K562 (cell line): ENCODE measurements around the gene AP1M2. TPM values are rescaled to one million over a fixed set of nuclear protein-coding genes. Genes with fewer than 3 reads are reported as not detected.

ENCODE experiments used
- ATAC-seq: fragments of 200-7000 bp; cut with Tn5 transposase; 3 replicates; pipeline ENCODE4 v1.9.1; 2020; ENCODE audit warnings: moderate library complexity
- BruUV-seq: library from RNA; stranded (reverse); fragments of 400-500 nt; replicated peaks from 2 replicates; lab custom pipeline; 2021; lab: Mats Ljungman, UMichigan
- CTCF ChIA-PET: fragments of 300-600 bp; formaldehyde crosslinking; extraction: SDS; loops from one replicate; lab custom pipeline; 2021; ENCODE audit warnings: low intra/inter-chr PET ratio; lab: Yijun Ruan, JAX
- POLR2A ChIA-PET: fragments of 300-600, 350-650 bp; sonication (Branson Sonifier 250); formaldehyde crosslinking; extraction: SDS; loops from one replicate; lab custom pipeline; 2021; ENCODE audit warnings: antibody characterized with exemption, inconsistent platforms; lab: Yijun Ruan, JAX
- DNase-seq, 4 experiments: peaks; one replicate each; pipeline versions ENCODE4 v3.0.0 to v3.0.0-alpha.2; 2011 to 2018; ENCODE audit warnings: low spot score in 3 of 4, mixed read lengths in 3 of 4; ENCODE audit errors: extremely low read depth in 1 of 4
- FAIRE-seq: peaks from 2 replicates; lab custom pipeline; 2011; peaks lifted over from hg19 to GRCh38; lab: Jason Lieb, UNC
- H2AFZ ChIP-seq: 2 replicates; pipeline ENCODE4 v1.6.0; 2011; ENCODE audit warnings: low read depth, low read length, control low read depth, inconsistent platforms
- H3K27ac ChIP-seq: fragments of 200-600 bp; 3 replicates; pipeline ENCODE4 v1.8.0; 2011; ENCODE audit warnings: low read depth, mild to moderate bottlenecking, control low read depth, inconsistent platforms, low read length, moderate library complexity, mixed read lengths; ENCODE audit errors: extremely low read depth
- H3K27me3 ChIP-seq, 2 experiments: fragments of 300-600 bp in 1 of 2; 2 replicates in 1 of 2; 3 replicates in 1 of 2; pipeline versions ENCODE4 v1.6.0 to v1.8.0; 2011; ENCODE audit warnings: inconsistent platforms in 2 of 2, low read length in 2 of 2, mild to moderate bottlenecking in 1 of 2, mixed read lengths in 1 of 2, moderate library complexity in 1 of 2; ENCODE audit not compliant: control insufficient read depth in 2 of 2, insufficient read depth in 2 of 2
- H3K36me3 ChIP-seq: fragments of 300-600 bp; 3 replicates; pipeline ENCODE4 v1.8.0; 2011; ENCODE audit warnings: mild to moderate bottlenecking, low read length, inconsistent platforms; ENCODE audit not compliant: control insufficient read depth, insufficient read depth
- H3K4me1 ChIP-seq, 2 experiments: fragments of 200-600 bp in 1 of 2; replicated peaks in 1 of 2; 2 replicates in 1 of 2; 3 replicates in 1 of 2; pipeline versions ENCODE4 v1.5.1 to v1.8.0; 2011; ENCODE audit warnings: inconsistent platforms in 2 of 2, low read length in 2 of 2, mild to moderate bottlenecking in 1 of 2, mixed read lengths in 1 of 2, moderate library complexity in 1 of 2; ENCODE audit not compliant: control insufficient read depth in 2 of 2, insufficient read depth in 2 of 2
- H3K4me2 ChIP-seq: 2 replicates; pipeline ENCODE4 v1.6.1; 2011; ENCODE audit warnings: low read length, control low read depth, inconsistent platforms, mixed read lengths; ENCODE audit not compliant: insufficient read depth
- H3K4me3 ChIP-seq: fragments of 200-600 bp; sonication (generic), shearing (Covaris generic); 2 replicates; pipeline ENCODE4 v1.5.1; 2016; ENCODE audit warnings: control low read depth, inconsistent platforms
- H3K79me2 ChIP-seq: fragments of 200-600 bp; 3 replicates; pipeline ENCODE4 v1.8.0; 2011; ENCODE audit warnings: low read length, inconsistent platforms; ENCODE audit not compliant: control insufficient read depth, insufficient read depth
- H3K9ac ChIP-seq, 2 experiments: 2 replicates each; pipeline versions ENCODE4 v1.6.0 to v1.6.1; 2011; ENCODE audit warnings: low read depth in 2 of 2, low read length in 2 of 2, control low read depth in 1 of 2, inconsistent platforms in 1 of 2, mild to moderate bottlenecking in 1 of 2, mixed read lengths in 1 of 2; ENCODE audit not compliant: insufficient read depth in 1 of 2
- H3K9me1 ChIP-seq: one replicate; pipeline ENCODE4 v1.6.0; 2011; ENCODE audit warnings: inconsistent platforms, mild to moderate bottlenecking, low read length, moderate library complexity; ENCODE audit not compliant: control insufficient read depth, insufficient read depth
- H3K9me3 ChIP-seq: replicated peaks from 2 replicates; pipeline ENCODE4 v1.5.1; 2011; ENCODE audit warnings: low read depth, low read length, inconsistent platforms; ENCODE audit not compliant: control insufficient read depth, insufficient read depth
- H4K20me1 ChIP-seq: replicated peaks from 2 replicates; pipeline ENCODE4 v1.6.1; 2011; ENCODE audit warnings: low read length, inconsistent platforms, mixed read lengths; ENCODE audit not compliant: control insufficient read depth, insufficient read depth
- JUNB ChIP-seq: fragments of 450-650 bp; formaldehyde crosslinking; conservative IDR thresholded peaks from 2 replicates; pipeline ENCODE4 v1.4.0; 2020; ENCODE audit warnings: mild to moderate bottlenecking
- NFXL1 ChIP-seq: fragments of 450-650 bp; formaldehyde crosslinking; IDR thresholded peaks from 2 replicates; pipeline ENCODE4 v1.4.0; 2021; ENCODE audit warnings: mild to moderate bottlenecking
- WGBS: fragments of 100-300 bp; shearing (Covaris generic); methylation state at CpG from one replicate; pipeline ENCODE4 v1.1.6; 2016; ENCODE audit warnings: low coverage, mixed read lengths; ENCODE audit not compliant: insufficient coverage; ENCODE audit errors: missing lambda C conversion rate; 5-methylcytosine and 5-hydroxymethylcytosine counted together
- in situ Hi-C: fragments of 300-500 bp; cut with MboI; formaldehyde crosslinking; loops from 4 replicates; pipeline ENCODE4 v1.15.0; 2018; ENCODE audit warnings: inconsistent platforms, mixed read lengths
- intact Hi-C: fragments of 100-400 bp; cut with micrococcal nuclease; formaldehyde crosslinking; loops from 2 replicates; pipeline ENCODE4 v1.14.2; 2022
- polyA plus RNA-seq, 8 experiments: library from polyadenylated mRNA; depleted of rRNA in 4 of 8; stranded (reverse) in 5 of 8; unstranded in 3 of 8; fragments of >200 nt; fragmentation: Nextera tagmentation in 2 of 8; fragmentation: Illumina TruSeq in 1 of 8; extraction: Ambion mirVana in 2 of 8; extraction: Trizol in 1 of 8; gene quantifications; 2 replicates each; pipeline versions ENCODE4 v1.2.1 to v1.2.3, GENCODE V29; 2011 to 2014; ENCODE audit warnings: inconsistent platforms in 1 of 8, missing spikeins in 1 of 8
- total RNA-seq, 7 experiments: library from RNA; depleted of rRNA in 6 of 7; stranded (reverse); fragments of >200 nt in 6 of 7; fragmentation: Illumina TruSeq in 2 of 7; extraction: Trizol in 2 of 7; gene quantifications; 2 replicates each; pipeline versions ENCODE4 v1.2.1 to v1.2.3, GENCODE V29; 2011 to 2021; ENCODE audit warnings: low replicate concordance in 1 of 7
- TF ChIP-seq, protein P1 (sequence below): fragments of 250-450 bp; sonication (Bioruptor Pico); IDR thresholded peaks from 2 replicates; pipeline ENCODE4 v1.5.0; 2021; ENCODE audit warnings: mild to moderate bottlenecking, borderline replicate concordance

The AP1M2 gene
- total and polyA plus RNA-seq, 9 of the 15 experiments (the other 6 are each of a cell fraction or from before 2014, with no cell fraction given), result 0.33 to 1.4 (median 0.89) TPM; not detected in 1

DNA sequence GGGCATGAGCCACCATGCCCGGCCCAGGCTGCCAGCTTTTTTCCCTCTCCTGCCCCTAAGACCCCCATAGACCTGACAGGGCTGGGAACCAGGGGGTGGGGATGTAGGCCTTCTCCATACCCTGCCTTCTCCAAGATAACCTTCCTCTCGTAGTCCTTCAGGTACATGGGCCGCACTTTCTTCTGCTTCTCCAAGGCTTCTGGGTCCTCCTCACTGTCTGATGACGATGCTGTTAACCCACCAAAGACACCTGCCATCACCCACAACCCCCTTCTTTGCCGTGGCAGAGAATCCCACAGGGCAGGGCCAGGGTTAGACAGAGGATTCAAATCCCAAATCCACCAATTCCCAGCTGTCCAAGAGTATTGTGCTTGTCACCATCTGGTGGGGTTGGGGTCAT lies 24.5 kb downstream of the AP1M2 start:
- in situ Hi-C loops, result no loop called here
- H3K79me2 ChIP-seq, result peaks cover 22% of the 10 kb centered on the region
- 100% methylated on average over 4 of the region's 5 CpGs for WGBS

DNA sequence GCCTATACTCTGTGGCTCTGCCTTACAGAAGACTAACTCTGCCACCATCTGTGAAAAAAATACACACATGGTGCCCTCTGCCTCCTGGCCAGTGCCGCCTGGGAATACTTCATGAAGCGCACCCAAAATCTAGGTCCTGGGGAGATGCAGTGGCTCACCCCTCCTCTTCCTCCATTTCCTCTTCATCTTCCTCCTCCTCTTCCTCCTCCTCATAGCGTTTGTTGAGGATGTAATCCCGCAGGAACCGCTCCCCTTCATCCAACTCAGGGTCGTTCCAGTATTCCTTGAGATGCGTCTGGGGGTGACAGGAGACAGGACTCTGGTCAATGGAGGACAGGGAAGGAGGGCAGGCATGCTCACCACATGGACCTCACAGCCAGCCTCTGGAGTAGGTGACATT lies 27.0 kb downstream of the AP1M2 start:
- TF ChIP-seq JUNB, result no peak
- TF ChIP-seq, protein P1, sequence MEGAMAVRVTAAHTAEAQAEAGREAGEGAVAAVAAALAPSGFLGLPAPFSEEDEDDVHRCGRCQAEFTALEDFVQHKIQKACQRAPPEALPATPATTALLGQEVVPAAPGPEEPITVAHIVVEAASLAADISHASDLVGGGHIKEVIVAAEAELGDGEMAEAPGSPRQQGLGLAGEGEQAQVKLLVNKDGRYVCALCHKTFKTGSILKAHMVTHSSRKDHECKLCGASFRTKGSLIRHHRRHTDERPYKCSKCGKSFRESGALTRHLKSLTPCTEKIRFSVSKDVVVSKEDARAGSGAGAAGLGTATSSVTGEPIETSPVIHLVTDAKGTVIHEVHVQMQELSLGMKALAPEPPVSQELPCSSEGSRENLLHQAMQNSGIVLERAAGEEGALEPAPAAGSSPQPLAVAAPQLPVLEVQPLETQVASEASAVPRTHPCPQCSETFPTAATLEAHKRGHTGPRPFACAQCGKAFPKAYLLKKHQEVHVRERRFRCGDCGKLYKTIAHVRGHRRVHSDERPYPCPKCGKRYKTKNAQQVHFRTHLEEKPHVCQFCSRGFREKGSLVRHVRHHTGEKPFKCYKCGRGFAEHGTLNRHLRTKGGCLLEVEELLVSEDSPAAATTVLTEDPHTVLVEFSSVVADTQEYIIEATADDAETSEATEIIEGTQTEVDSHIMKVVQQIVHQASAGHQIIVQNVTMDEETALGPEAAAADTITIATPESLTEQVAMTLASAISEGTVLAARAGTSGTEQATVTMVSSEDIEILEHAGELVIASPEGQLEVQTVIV, result no peak
- H4K20me1 ChIP-seq, result no peaks in the 10 kb centered on the region; the same call in 1 of the 2 replicates
- H3K27me3 ChIP-seq, result no peaks in the 10 kb centered on the region
- H3K36me3 ChIP-seq, result peaks cover 81% of the 10 kb centered on the region
- no peak overlapping the region for H3K4me3 ChIP-seq
- BruUV-seq, result no TSS peak
- H3K4me2 ChIP-seq, result no peak overlapping the region
- H3K9me1 ChIP-seq, result peaks cover 3% of the 10 kb centered on the region
- DNase-seq (no peak), ATAC-seq (no peak), FAIRE-seq (no peak)
- peaks cover 14% of the 10 kb centered on the region for H3K79me2 ChIP-seq
- in situ Hi-C loops (no loop called here), intact Hi-C loops (no loop called here)
- 93% methylated on average over 7 of the region's 7 CpGs for WGBS
- CTCF ChIA-PET, result no interaction called here
- no peak overlapping the region for H3K27ac ChIP-seq
- POLR2A ChIA-PET, result interaction anchor here (0.9 to 2.9 kb wide), 3 partner anchors 8 to 12 kb away, joined by 3 to 10 read pairs (median 4); no protein-coding TSS in a partner anchor
- no peak overlapping the region for H2AFZ ChIP-seq
- H3K9ac ChIP-seq, result no peak overlapping the region
- peaks cover 7 to 11% of the 10 kb centered on the region in 2 experiments; a peak in 4 of 5 replicates for H3K4me1 ChIP-seq
- H3K9me3 ChIP-seq, result no peaks in the 10 kb centered on the region

More for the DNA sequence above, 24.5 kb downstream of the AP1M2 start:
- no peaks in the 10 kb centered on the region for H3K9me3 ChIP-seq
- no peak for TF ChIP-seq NFXL1 (CRISPR knock-in tag)
- TF ChIP-seq, all 486 proteins: peak for 0
- Histone ChIP-seq H3K27me3 (no peaks in the 10 kb centered on the region), H3K9ac (peak overlapping the region in 1 of 2 experiments; percentile 33; a peak in 1 of 4 replicates), H4K20me1 (no peaks in the 10 kb centered on the region; the same call in 1 of the 2 replicates), H2AFZ (no peak overlapping the region), H3K4me2 (no peak overlapping the region), H3K27ac (no peak overlapping the region), H3K36me3 (peaks cover 58% of the 10 kb centered on the region; the same call in 2 of the 3 replicates), H3K4me3 (no peak overlapping the region), H3K4me1 (peaks cover 19 to 29% of the 10 kb centered on the region in 2 experiments), H3K9me1 (peaks cover 3% of the 10 kb centered on the region)
- ChIA-PET CTCF (no interaction called here), POLR2A (interaction anchor here (1.5 to 2.9 kb wide), 2 partner anchors 9 to 10 kb away, joined by 4 to 10 read pairs; no protein-coding TSS in a partner anchor)
- intact Hi-C loops, result no loop called here
- DNase-seq (no peak), ATAC-seq (no peak), FAIRE-seq (no peak)
- BruUV-seq, result TSS peak; percentile 24
